NCI-H69 (cell line): Measurements from ENCODE around the gene MASTL.
"Not testable (repeated sequence)": the region's sequence is repeated elsewhere in the genome, so short reads cannot be mapped to it uniquely, and the experiment has no call there.

Experiments used
- DNase-seq: peaks from one replicate; lab custom pipeline; 2025; lab: John Stamatoyannopoulos, UW

The MASTL gene

DNA sequence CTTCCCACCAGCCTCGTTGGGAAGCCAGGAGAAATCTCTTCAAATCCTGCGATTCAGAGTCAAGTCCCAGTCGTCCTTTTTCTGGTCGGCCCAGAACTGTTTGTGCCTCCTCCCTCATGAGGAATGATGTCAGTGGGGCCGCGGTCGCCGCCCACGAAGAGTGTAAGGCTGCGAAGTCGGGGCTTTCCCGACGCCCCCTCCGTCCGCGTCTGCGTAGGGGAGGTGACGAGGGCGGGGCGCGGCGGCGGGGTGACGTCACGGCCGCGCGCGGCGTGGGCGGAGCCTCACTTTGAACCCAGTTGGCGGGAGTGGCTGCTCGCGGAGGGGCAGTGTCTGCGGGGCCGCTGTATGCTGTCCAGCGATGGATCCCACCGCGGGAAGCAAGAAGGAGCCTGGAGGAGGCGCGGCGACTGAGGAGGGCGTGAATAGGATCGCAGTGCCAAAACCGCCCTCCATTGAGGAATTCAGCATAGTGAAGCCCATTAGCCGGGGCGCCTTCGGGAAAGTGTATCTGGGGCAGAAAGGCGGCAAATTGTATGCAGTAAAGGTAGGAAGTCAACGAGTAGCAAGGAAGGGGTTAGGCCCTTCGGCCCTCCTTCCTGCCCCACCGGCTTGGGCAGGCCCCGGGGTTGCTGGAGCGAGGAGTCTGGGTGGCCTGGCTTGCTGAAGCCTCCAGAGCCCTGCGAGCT lies at the start of gene MASTL:
Gene MASTL, plus strand, starts transcription at position 287 of the 689 bp plus-strand sequence. Its CDS starts 75 bp downstream, at position 362.
- DNase-seq, result peak; percentile 91

DNA sequence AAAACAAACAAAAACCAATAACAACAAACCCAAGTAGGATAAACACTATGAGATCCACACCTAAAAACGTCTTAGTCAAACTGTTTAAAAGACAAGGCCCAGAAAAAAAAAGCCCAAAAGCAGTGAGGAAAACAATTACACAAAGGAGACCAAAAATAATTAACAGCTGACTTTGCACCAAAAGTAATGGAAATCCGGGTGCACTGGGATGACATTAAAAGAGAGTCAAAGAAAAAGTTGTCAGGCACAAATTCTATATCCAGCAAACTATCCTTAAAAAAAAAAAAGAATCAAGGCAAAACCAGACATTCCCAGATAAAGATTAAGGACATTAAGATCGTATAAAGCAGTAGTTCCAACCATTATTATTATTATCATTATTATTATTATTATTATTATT lies 47.0 kb upstream of the MASTL start:
- no peak for DNase-seq

- DNase-seq, result no peak
Measured at GRCh38 chr10:27134371-27134770, 20.8 kb upstream of the MASTL start.

DNA sequence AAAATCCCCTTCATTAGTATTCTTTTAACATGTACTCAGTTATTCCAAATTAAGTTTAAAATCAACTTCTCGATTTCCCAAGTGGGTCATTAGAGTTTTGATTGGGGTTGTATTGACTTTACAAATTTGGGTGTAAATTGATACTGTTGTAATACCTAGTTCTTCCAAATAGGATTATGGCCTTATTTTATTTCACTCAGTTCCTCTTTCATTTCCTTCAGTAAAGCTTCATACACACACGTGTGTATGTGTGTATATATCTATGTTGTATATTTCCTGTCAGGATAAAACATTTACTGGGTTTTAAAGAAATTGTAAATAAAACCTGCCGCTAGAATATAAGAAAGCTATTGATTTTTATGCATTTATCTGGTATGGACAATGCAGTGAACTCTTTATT lies 16.9 kb upstream of the MASTL start:
- DNase-seq, result no peak

DNA sequence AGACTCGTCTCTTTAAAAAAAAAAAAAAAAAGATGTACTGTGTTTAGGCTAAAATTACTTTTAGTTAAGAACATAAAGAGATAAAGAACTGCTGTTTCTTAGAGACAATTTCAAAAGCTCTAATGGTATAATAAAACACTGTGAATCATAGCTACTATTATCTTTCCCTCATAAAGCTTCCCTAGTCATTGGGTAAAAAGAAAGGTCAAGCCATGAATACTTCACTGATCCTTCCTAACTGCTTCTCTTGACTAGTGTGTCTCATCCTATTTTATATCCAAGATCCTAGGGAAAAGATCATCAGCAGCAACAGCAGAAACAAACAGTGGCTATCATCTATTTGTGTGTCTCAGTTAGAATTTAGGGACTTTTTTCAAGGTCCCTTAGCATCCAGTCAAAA lies 11.5 kb upstream of the MASTL start:
- no peak for DNase-seq

- no peak for DNase-seq
Measured at GRCh38 chr10:27145937-27146336, 9.2 kb upstream of the MASTL start.

DNA sequence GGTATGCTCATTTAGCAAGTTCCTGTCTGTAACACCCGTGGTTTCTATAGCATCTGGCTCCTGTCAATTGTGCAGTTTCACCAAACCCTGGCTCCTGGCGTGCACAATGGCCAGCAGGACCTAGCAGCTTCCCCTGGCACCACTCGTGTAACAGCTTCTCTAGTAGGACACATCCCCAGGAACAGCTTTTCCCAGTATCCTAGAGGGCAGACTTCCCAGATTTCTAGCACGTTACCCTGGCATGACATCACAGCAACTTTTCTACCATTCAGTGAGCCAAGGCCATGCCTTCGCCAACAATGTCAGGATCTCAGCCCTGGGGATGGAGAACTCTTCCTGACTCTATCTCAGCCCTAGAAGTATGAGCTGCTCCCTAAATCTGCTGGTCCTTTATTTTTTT lies 7.5 kb upstream of the MASTL start:
- no peak for DNase-seq

DNA sequence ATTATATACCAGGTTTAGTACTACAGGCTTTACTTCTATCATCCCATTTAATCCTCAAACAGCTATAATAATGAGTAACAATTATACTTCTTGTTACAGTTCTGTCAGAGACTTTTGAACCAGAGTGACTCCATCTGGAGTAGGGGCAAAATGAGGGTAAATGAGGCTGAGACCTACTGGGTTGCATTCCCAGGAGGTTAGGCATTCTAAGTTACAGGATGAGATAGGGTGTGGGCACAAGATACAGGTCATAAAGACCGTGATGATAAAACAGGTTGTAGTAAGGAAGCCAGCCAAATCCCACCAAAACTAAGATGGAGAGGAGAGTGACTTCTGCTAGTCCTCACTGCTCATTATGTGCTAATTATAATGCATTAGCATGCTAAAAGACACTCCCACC lies 4.9 kb upstream of the MASTL start:
- peak; percentile 10 for DNase-seq

- DNase-seq, result no peak
Measured at GRCh38 chr10:27152687-27153086, 2.5 kb upstream of the MASTL start.

- no peak for DNase-seq
Measured at GRCh38 chr10:27153329-27153728, 1.8 kb upstream of the MASTL start.

DNA sequence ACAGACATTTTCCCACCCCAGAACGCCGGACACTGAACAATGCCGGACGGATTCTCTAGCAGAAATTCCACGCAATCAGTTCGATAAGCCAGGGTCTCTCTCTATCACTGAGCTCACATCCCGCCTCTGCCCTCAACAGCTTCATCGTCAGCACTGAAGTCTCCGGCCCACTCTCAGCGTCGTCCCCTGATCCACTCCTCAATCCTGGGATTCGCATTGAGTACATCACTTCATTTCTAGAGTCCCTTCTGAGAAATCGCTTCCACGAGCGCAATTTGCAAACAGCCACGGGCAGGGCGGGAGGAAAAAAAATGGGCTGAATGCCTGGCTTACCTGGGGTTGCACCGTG lies 1.3 kb upstream of the MASTL start:
- DNase-seq, result peak; percentile 35

GRCh38 chr10:27156566-27156965 lies 1.4 kb downstream of the MASTL start:
- DNase-seq, result not testable (repeated sequence)

GRCh38 chr10:27157150-27157549 lies 2.0 kb downstream of the MASTL start:
- DNase-seq, result peak; percentile 6

GRCh38 chr10:27158421-27158820 lies 3.3 kb downstream of the MASTL start:
- peak; percentile 45 for DNase-seq

- DNase-seq, result no peak
Measured at GRCh38 chr10:27169849-27170248, 14.7 kb downstream of the MASTL start.

DNA sequence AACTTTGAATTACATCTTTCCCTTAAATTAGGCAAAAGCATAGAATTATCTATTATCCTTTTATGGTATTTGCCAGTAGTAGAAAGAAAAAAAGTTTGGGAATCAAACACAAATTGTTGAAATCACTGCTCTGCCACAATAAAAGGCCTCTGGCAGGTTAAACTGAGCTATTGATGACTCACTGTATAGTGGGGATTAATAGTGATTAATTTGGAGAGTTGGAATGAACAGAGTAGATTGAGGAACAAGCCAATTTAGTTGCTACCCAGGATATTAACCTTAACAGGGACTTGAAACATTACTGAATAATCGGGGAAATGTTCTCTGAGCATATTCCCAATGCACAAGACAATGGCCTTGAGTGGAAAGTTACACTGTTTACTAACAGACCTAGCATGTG lies 33.1 kb downstream of the MASTL start:
- no peak for DNase-seq

GRCh38 chr10:27188897-27189296 lies 33.7 kb downstream of the MASTL start:
- DNase-seq, result no peak

- no peak for DNase-seq
Measured at GRCh38 chr10:27190508-27190907, 35.4 kb downstream of the MASTL start.

GRCh38 chr10:27192284-27192683 lies 37.1 kb downstream of the MASTL start:
- no peak for DNase-seq

- no peak for DNase-seq
Measured at GRCh38 chr10:27197980-27198620, 42.9 kb downstream of the MASTL start.

- no peak for DNase-seq
Measured at GRCh38 chr10:27203806-27204205, 48.7 kb downstream of the MASTL start.

DNA sequence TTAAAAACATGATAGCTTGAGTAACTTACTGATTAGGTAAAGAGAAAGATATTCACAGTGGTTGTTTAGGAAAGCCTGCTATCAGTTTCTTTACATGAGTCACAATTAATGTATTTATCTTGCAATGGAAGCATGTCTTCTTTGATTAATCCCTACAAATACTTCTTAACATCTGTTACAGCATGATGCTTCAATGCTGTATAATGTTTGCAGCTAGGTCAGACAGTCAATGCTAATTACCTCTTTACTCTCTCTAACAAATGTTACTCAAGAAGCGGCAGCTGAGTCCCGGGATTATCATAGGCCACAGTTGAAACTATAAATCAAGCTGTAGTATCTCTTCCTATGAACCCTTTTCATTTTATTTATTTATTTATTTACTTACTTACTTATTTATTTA lies 52.2 kb downstream of the MASTL start:
- DNase-seq, result no peak

- DNase-seq, result peak; percentile 35
Measured at GRCh38 chr10:27223964-27224363, 68.8 kb downstream of the MASTL start.

DNA sequence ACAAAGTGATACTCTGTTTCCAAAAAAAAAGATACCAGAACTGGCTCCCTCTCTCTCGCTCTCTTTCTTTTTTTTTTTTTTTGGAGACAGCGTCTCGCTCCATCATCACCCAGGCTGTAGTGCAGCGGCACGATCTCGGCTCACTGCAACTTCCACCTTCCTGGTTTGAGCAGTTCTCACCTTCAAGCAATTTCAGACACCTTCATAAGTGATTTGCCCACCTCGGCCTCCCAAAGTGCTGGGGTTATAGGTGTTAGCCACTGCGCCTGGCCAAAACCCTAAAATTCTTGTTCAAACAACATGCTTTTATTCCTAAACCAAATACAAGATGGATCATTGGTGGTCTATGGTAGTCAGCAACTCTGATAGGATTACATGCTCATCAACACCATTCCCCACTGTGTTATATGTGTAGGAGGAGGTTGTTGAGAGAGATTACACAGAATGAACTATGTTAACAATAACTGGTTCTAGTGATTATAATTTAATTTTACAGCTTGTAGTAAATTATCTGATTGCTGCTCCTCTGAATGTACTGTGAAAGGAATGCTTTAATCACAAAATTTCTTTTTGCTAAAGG lies 69.9 kb downstream of the MASTL start:
- no peak for DNase-seq
